ENCODE measurements around the gene IL13RA1.
"Not testable (repeated sequence)": the region's sequence is repeated elsewhere in the genome, so short reads cannot be mapped to it uniquely, and the experiment has no call there.

Gene IL13RA1

DNA sequence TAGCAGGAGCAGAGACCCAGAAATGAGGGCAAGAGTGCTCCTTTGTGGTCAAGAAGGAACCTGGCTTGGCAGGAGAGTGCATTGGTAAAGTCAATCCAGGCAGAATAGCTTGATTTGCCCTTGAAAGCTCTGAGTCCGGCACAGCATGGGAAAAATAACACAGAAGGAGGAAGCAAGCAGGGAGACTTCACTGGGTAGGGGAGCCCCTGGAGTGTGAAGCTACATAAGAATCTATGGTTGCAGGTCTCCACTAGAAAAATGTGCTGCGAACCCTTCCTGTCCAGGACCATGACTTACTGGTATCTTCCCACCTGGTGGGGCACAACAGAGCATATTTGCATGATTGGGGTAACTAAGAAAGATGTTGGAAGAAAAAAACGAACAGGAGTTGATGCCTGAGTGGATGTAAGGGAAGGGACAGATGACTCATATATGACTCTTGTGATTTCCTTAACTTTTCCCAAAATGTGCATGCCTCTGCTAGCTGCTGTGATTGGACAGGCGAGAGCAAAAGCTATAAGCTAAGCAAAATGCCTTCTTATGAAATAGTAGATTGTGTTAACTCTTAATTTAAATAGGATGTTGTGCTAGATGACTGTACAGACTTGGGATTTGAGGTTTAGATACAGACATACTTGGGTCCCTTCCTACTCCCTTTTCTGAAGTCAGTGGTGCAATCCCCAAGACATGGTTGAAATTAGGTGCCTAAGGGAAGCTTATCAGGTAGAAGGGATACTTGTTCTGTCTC lies 3.3 kb downstream of the IL13RA1 start:
- no peak for DNase-seq

DNA sequence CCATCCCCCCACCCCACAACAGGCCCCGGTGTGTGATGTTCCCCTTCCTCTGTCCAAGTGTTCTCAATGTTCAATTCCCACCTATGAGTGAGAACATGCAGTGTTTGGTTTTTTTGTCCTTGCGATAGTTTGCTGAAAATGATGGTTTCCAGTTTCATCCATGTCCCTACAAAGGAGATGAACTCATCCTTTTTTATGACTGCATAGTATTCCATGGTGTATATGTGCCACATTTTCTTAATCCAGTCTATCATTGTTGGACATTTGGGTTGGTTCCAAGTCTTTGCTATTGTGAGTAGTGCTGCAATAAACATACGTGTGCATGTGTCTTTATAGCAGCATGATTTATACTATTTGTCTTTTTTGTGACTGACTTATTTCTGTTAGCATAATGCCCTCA lies 5.1 kb downstream of the IL13RA1 start:
- DNase-seq, result not testable (repeated sequence)

DNA sequence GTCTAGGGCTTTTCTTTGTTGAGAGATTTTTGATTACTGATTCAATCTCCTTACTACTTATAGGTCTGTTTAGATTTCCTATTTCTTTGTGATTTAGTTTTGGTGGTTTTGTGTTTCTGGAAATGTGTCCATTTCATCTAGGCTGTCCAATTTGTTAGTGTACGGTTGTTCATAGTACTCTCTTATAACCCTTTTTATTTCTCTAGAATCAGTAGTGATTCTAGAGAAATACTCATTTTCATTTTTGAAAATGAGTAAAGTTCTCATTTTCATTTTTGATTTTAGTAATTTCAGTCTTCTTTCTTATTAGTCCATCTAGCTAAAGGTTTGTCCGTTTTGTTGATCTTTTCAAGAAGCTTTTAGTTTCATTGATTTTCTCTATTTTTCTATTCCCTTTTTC lies 7.5 kb downstream of the IL13RA1 start:
- DNase-seq, result no peak

GRCh38 chrX:118736394-118737010 lies 9.1 kb downstream of the IL13RA1 start:
- DNase-seq, result no peak

DNA sequence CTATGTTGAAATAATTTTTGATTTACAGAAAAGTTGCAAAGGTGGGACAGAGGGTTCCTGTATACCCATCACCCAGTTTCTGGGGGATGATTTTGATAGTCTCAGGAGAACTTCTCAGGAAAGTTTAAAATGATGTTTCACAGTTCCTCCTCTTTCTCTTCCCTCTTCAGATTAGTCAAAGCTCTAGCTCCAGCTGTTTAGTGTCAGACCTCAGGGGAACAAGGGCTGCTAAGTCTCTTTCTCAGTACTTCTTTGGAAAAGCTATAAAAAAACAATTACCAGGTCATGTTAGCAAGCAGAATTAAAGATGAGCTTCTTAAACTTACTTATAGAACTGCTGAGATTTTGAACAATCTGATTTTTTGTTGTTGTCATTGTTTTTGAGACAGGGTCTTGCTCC lies 12.2 kb downstream of the IL13RA1 start:
- DNase-seq, result no peak

DNA sequence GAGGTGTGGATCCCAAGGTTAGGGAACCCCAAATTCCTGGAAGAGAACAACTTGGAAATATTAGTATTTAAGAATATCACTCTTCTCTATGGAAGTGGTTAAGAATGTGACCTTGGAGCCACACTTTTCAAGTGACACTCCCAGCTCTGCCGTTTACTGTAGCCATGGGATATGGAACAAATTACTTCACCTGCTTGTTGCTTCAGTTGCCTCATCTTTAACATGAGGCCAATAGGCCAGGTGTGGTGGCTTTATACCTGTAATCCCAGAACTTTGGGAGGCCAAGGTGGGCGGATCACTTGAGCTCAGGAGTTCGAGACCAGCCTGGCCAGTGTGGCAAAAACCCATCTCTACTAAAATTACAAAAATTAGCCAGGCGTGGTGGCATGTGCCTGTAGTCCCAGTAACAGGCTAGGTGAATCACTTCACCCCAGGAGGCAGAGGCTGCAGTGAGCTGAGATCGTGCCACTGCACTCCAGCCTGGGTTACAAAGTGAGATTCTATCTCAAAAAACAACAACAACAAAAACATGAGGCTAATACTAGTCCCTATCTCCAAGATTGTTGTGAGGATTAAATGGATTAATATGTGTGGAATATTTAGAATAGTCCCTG lies 13.0 kb downstream of the IL13RA1 start:
- DNase-seq, result no peak

- DNase-seq, result no peak
Measured at GRCh38 chrX:118742176-118742575, 14.8 kb downstream of the IL13RA1 start.

DNA sequence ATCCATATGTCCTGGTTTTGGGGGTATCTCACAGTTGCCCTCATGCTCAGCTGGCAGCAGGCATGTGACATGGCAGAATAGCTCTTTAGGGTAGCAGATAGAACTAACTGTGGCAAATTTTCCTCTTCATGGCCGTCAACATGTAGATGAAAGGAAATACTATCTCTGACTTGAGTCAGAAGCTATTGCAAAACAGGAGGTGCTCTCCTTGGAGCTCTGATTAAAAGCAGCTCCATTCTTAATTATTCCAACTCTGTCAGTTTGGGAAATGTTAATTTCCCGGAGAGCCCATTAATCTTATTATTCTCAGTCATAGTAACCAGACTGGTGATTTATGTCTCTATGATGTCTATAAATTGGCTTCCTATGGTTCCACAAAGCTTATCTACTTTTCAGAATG lies 18.2 kb downstream of the IL13RA1 start:
- DNase-seq, result no peak

GRCh38 chrX:118751950-118752783 lies 24.8 kb downstream of the IL13RA1 start:
- no peak for DNase-seq

- no peak for DNase-seq
Measured at GRCh38 chrX:118755633-118756032, 28.2 kb downstream of the IL13RA1 start.

GRCh38 chrX:118756101-118756500 lies 28.7 kb downstream of the IL13RA1 start:
- DNase-seq, result no peak

DNA sequence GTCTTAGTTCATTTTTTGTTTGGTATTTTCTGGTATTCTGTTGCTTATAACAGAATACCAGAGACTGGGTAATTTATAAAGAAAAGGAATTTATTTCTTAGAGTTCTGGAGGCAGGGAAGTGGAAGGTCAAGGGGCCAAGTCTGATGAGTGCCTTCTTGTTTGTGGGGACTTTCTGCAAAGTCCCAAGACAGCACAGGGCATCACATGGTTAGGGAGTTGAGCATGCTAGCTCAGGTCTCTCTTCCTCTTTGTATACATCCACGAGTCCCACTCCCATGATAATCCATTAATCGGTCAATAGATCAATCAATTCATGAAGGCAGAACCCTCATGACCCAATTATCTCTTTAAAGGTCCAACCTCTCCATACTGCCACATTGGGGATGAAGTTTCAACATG lies 31.1 kb downstream of the IL13RA1 start:
- DNase-seq, result no peak

DNA sequence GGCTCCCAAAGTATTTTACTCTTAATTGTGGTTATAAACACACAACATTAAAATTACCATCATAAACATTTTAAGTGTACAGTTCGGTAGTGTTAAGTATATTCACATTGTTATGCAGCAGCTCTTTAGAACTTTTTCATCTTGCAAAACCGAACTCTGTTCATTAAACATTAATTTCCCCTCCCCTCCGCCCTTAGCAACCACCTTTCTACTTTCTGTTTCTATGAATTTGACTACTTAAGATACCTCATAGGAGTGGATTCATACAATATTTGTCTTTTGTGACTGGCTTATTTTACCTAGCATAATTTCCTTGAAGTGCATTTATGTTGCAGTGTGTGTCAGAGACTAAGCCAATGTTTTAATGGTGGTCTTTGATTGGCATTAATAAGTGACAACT lies 32.6 kb downstream of the IL13RA1 start:
- no peak for DNase-seq

DNA sequence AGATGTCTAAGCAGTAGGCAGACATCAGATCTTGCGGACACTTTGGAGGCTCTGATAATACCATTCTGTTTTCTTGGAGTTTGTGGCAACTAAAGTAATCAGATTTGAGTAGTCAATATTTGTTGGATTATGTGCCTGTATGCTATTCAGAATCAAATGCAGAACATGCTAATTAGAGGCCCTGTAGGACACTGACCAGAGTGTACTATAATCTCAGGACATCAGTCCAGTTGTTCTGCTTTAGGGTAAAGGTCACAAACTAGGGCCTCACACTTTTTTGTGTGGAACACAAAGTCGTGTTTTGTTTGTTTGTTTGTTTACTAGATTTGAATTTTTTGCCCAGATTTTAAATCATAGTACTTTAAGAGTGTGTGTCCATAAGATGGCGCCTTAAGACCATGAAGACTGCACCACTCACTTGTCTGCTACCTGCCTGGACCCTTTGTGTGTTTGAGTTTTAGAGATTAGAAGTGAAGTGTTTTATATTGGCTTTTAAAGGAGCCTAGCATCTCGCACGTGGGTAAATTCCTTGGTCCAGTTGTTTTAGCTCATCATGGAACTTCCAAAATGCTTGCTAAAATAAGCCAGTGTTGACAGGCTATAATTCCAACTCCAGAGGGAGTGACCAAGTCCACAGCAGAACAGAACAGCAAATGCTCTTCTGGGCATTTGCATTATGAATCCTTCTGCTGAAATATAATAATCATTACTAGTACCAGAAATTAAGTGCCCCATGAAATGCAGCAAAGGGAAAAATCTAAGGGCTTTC lies 34.7 kb downstream of the IL13RA1 start:
- DNase-seq, result peak; percentile 7

GRCh38 chrX:118763489-118763888 lies 36.1 kb downstream of the IL13RA1 start:
- no peak for DNase-seq

DNA sequence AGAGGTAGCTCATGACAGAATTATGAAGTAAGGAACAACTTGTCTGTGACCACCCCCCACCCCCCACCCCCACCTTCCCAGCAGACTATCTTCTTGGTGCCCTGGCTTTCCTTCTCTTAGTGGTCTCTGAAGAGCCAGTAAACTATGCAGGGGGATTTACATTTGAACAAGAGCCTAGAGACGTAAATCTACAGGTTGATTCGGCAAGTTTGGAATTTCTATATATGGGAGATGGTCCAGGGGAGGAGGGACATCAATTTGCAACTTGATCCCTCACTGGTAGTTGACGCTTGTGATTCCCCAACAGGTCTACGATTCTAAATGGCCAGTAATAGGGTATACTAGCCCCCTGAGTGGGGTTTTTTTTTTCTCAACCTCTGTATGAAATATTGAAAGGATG lies 36.7 kb downstream of the IL13RA1 start:
- no peak for DNase-seq

DNA sequence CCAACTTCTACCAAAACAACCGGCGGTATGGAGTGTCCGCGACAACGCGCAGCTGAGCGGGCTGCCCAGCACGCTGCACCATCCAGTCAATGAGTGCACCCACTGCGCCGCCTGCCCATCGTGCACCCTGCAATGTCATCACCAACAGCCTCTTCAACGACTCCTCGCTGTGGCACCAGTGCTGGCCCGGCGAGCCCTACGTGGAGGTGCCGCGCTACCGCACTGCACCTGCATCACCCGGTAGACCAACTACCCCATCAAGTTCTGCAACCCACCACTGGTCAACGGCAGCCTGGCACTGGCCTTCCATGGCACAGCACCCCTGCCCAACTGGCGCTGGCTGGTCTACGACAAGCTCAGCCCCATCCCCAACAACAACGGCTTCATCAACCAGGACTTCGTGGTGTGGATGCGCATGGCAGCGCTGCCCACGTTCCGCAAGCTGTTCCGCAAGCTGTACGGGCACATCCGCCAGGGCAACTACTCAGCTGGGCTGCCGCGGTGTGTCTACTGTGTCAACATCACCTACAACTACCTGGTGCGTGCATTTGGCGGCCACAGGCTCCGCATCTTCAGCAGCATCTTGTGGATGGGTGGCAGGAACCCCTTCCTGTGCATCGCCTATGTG lies 42.8 kb downstream of the IL13RA1 start:
- no peak for DNase-seq

DNA sequence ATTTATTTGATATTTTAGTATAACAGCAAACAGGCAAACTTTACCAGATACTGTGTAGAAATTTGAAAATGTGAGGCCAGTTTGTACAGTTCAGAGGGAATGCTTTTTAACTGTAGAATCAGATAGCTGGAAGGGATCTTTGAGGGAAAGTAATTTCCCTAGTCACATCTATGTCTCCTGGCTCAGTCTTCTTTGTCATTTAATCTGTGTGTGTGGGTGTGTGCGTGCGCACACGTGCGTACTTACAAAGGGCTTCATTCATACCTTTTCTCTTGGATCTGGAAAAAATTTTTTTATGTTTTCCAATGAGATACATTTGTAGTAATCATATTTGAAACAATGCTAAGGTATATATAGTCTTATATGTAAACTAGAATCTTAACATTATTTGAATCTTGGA lies 44.6 kb downstream of the IL13RA1 start:
- DNase-seq, result no peak

DNA sequence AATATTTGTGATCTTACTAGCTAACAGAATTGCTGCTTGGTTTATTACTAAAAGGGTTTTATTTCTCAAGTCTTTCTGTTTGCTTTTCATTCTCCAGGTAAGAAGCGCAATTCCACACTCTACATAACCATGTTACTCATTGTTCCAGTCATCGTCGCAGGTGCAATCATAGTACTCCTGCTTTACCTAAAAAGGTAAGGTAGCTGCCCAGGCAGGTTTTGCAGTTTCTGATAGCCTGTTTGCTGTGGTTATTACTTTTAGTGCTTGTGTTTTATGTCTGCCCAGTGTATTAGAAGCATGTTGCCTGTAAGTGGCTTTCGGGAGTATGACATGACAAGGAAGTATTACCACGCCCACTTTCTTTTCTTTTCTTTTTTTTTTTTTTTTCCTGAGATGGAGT lies 46.4 kb downstream of the IL13RA1 start:
- peak; percentile 59 for DNase-seq

GRCh38 chrX:118779581-118779980 lies 52.2 kb downstream of the IL13RA1 start:
- DNase-seq, result peak; percentile 57

DNA sequence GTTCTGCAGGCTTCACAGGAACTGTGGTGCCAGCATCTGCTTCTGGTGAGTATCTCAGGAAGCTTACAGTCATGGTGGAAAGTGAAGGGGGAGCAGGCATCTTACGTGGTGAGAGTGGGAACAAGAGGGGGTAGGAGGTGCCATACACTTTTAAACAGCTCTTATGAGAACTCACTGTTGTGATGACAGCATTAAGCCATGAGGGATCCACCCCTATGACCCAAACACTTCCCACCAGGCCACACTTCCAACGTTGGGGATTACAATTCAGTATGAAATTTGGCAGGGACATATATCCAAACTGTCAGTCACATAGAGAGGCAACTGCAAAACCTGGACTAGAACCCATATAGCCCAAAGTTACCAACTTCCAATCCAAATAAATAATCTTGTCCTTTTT lies 53.1 kb downstream of the IL13RA1 start:
- no peak for DNase-seq

- no peak for DNase-seq
Measured at GRCh38 chrX:118780911-118781310, 53.5 kb downstream of the IL13RA1 start.
